Effector memory CD4-positive, alpha-beta T cell (primary cell): ENCODE results near the gene CRKL.
A peak's percentile ranks its signal among the peaks of the same experiment; 100 is the strongest.

ENCODE experiments used
- DNase-seq, 3 donors: peaks; one replicate each; pipeline ENCODE4 v3.0.0-alpha.2; 2020
- H3K27ac ChIP-seq: 2 replicates; pipeline ENCODE4 v1.7.0; 2013; ENCODE audit warnings: mild to moderate bottlenecking, low read length, moderate library complexity; ENCODE audit not compliant: insufficient read depth, poor library complexity, severe bottlenecking
- H3K27me3 ChIP-seq: replicated peaks from 2 replicates; pipeline ENCODE4 v1.7.0; 2013; ENCODE audit warnings: mild to moderate bottlenecking, low read length; ENCODE audit not compliant: insufficient read depth, control insufficient read depth, poor library complexity, severe bottlenecking
- H3K36me3 ChIP-seq: 2 replicates; pipeline ENCODE4 v1.7.0; 2013; ENCODE audit warnings: mild to moderate bottlenecking, low read length, moderate library complexity; ENCODE audit not compliant: control insufficient read depth, insufficient read depth
- H3K4me1 ChIP-seq: 2 replicates; pipeline ENCODE4 v1.7.0; 2013; ENCODE audit warnings: low read length, mild to moderate bottlenecking; ENCODE audit not compliant: control insufficient read depth, insufficient read depth, poor library complexity, severe bottlenecking
- H3K4me3 ChIP-seq: 2 replicates; pipeline ENCODE4 v1.7.0; 2013; ENCODE audit warnings: low read length, low read depth, mild to moderate bottlenecking; ENCODE audit not compliant: insufficient read depth, poor library complexity, severe bottlenecking
- H3K9me3 ChIP-seq: 2 replicates; pipeline ENCODE4 v1.7.0; 2013; ENCODE audit warnings: mild to moderate bottlenecking, low read length, moderate library complexity; ENCODE audit not compliant: control insufficient read depth

The CRKL gene

DNA sequence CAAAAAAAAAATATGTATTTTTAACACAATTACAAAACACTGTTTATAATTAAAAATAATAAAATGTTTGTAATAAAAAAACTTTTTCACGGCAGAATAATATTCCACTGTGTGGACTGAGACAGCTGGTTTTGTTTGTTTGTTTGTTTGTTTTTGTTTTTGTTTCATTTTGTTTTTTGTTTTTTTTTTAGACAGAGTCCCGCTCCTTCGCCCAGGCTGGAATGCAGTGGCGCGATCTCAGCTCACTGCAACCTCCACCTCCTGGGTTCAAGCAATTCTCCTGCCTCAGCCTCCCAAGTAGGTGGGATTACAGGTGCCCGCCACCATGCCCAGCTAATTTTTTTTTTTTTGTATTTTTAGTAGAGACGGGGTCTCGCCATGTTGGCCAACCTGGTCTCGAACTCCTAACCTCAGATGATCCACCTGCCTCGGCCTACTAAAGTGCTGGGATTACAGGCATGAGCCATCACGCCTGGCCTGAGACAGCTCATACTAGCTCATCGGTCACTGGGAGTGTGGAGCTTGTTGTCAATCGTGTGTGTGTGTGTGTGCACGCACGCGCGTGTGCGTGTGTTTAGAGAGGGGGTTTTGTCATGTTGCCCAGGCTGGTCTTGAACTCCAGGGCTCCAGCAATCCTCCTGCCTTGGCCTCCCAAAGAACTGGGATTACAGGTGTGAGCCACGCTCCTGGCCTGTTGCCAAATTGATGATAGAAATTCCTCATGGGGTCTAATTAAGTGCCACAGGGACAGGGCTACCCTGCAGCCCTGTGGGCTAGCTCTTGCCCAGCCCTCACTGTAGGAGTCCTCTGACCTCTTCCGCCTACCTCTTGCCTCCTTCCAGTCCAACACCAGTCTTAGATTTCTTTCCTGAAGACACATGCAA lies 42.6 kb downstream of the CRKL start:
- Histone ChIP-seq H3K9me3 (no peaks in the 10 kb centered on the region), H3K27ac (no peak overlapping the region)

DNA sequence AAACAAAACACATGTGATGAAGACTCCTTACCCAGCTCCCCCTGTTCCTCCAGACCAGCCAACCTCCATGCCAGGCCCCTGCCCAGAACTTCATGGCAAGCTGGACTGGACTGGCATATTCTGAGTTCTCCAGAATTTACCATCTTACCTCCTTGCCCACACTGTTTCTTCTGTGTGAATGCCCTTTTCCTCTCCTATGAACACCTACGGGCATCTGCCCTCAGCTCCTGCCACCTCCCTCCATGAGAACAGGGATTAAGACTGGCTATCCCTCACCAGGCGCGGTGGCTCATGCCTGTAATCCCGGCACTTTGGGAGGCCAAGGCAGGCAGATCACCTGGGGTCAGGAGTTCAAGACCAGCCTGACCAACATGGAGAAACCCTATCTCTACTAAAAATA lies 43.4 kb downstream of the CRKL start:
- DNase-seq: no peak

More for the DNA sequence above, 42.6 kb downstream of the CRKL start:
- H3K4me1 ChIP-seq: peaks cover 22% of the 10 kb centered on the region
- no peak overlapping the region for H3K4me3 ChIP-seq
- H3K36me3 ChIP-seq: no peaks in the 10 kb centered on the region
- H3K27me3 ChIP-seq: peaks cover 10% of the 10 kb centered on the region
- no peak for DNase-seq

DNA sequence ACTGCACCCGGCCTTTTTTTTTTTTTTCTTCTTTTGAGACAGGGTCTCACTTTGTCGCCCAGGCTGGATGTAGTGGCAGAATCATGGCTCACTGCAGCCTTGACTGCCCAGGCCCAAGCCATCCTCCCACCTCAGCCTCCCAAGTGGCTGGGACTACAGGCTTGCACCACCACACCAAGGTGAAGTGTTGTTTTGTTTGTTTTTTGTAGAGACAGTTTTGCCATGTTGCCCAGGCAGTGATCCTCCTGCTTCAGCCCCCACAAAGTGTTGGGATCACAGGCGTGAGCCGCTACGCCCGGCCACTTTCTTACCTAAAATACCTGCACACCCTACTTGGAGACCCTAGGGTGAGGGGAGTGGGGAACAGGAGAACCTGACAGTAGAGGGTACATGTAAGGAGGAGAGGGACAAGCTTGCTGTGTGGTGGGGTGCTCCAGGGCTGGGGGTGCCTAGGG lies 45.3 kb downstream of the CRKL start:
- Histone ChIP-seq H3K4me1 (peaks cover 18% of the 10 kb centered on the region), H3K27me3 (peaks cover 1% of the 10 kb centered on the region)
- DNase-seq: no peak

More for the DNA sequence above, 43.4 kb downstream of the CRKL start:
- H3K27me3 ChIP-seq: peaks cover 10% of the 10 kb centered on the region
- H3K4me3 ChIP-seq: no peak overlapping the region
- H3K36me3 ChIP-seq: no peaks in the 10 kb centered on the region
- H3K9me3 ChIP-seq: no peaks in the 10 kb centered on the region
- no peak overlapping the region for H3K27ac ChIP-seq
- peaks cover 27% of the 10 kb centered on the region for H3K4me1 ChIP-seq

DNA sequence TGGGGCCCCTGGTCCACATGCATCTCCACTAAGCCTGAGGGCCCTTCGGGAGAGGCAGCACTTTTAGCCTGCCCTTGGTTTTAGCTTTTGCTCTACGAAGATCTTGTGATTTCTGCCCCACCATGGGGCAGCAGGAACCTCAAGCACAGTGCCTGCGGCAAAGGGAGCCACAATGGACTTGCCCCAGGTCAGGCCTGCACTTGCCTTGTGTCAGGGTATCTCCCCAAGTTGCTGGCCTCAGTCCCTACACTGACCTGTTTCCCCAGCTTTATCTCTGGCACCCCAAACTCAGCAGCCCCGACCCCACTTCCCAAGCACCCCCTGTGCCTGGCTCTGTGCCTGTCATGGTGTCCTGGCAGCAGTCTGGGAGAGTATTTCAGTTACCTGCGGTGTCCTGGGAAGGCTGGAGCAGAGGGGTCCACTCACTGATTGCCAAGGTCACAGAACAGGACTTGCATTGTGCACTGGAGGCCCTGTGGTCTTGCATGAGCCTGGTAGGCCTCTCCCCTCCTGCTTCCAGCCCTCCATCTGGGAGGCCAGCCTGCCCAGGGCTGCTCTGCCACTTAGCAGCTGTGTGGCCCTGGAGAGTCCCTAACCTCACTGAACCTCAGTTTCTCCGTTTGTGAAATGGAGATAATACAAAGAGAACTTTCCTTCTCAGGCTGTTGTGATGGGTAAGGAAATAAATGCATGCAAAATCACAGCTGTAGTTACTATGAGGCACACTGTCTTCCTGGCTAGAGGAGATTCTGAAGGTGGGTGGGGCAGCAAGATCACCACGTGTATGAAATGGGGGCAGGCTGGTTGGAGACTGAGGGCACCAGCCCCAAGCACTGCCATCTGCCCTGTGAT lies 46.2 kb downstream of the CRKL start:
- Histone ChIP-seq H3K9me3 (no peaks in the 10 kb centered on the region), H3K4me1 (peaks cover 13% of the 10 kb centered on the region), H3K27ac (no peak overlapping the region), H3K36me3 (no peaks in the 10 kb centered on the region), H3K4me3 (no peak overlapping the region), H3K27me3 (no peaks in the 10 kb centered on the region)
- DNase-seq: no peak

More for the DNA sequence above, 45.3 kb downstream of the CRKL start:
- H3K9me3 ChIP-seq: no peaks in the 10 kb centered on the region
- H3K4me3 ChIP-seq: no peak overlapping the region
- no peak overlapping the region for H3K27ac ChIP-seq
- no peaks in the 10 kb centered on the region for H3K36me3 ChIP-seq

DNA sequence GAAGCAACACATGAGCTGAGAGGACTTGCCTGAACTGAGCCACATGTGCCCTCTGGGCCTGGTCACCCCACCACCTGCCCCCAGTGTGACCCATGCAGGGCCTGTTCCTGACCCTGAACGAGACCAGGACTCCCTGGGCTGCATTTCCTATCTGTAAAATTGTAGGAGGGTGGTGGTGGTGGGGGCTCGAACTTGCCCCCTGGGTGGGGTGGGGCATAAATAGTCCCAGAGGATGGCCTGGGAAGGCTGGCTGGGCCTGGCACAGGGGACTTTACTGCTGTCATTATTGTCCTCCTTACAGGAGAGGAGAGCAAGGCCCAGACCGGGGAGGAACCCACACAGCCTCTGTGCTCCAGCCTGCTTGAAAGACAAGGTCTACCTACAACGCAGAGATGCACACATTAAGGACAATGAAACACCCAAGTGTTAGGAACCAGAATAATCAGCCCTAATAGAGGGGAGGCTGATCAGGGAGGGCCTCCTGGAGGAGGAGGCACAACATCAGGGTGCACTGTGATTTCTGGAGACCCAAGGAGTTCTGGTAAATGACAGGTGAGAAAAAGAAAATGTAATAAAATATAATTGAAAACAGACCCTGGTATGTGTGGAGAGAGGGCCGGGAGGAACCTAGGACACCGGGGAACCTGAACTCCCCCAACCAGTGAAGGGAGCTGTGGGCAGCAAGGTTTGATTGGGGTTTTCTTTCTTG lies 47.0 kb downstream of the CRKL start:
- Histone ChIP-seq H3K4me1 (peaks cover 13% of the 10 kb centered on the region), H3K27ac (no peak overlapping the region), H3K4me3 (no peak overlapping the region), H3K36me3 (no peaks in the 10 kb centered on the region), H3K27me3 (no peaks in the 10 kb centered on the region), H3K9me3 (no peaks in the 10 kb centered on the region)
- DNase-seq: no peak

DNA sequence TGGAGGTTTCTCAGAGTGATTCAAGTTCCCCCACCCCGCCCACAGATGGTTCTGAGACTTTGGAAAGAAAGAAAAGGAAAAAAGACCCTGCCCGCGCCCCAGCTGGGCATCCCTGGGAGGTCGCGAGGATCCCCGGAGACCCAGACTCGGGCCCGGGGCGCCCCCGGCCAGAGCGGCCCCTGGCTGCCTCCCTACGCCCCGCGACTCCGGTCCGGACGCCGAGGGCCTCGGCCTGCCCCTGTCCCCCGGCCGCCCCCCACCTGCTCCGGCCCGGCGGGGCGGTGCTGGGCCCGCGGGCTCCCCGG lies 47.5 kb downstream of the CRKL start:
- Histone ChIP-seq H3K4me3 (no peak overlapping the region), H3K4me1 (peaks cover 13% of the 10 kb centered on the region), H3K36me3 (no peaks in the 10 kb centered on the region), H3K27ac (no peak overlapping the region), H3K9me3 (no peaks in the 10 kb centered on the region), H3K27me3 (no peaks in the 10 kb centered on the region)
- DNase-seq: no peak

DNA sequence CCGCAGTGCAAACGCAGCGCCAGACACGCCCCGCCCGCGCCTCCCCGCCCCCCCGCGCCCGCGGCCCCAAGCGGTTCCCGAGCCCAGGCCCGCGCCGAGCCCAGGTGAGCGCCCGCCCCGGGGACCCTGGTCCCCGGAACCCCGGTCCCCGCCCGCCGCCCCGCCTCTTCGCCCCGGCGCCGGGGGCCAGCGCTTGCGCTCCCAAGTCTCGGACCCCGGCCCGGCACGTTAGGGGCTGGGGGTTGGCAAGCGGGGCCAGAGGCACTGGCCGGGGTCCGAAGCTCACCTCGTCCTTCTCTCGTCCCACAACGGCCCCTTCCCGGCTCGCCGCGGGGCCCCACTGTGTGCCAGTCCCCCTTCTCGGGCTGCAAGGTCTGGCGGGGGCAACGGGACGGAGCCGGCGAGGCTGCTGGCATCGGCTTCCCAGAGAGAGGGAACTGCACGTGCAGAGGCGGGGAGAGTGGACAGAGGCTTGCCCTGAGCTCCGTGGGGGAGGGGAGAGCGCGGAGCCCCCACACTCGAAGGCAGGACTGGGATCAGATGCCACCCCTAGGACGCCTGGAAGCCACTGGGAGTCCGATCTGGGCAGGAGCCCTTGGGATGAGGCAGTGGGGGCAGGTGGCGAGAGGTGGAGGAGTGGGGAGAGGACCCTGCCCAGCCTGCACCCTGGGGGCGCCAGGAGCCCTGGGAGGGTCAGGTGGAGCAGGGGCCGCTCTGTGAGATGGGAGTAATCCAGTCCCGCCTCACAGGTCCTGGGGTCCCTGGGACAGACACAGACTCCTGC lies 48.1 kb downstream of the CRKL start:
- Histone ChIP-seq H3K4me1 (peaks cover 13% of the 10 kb centered on the region), H3K36me3 (no peaks in the 10 kb centered on the region), H3K27me3 (no peaks in the 10 kb centered on the region), H3K27ac (no peak overlapping the region), H3K9me3 (no peaks in the 10 kb centered on the region), H3K4me3 (peak overlapping the region; percentile 35)
- DNase-seq: no peak

DNA sequence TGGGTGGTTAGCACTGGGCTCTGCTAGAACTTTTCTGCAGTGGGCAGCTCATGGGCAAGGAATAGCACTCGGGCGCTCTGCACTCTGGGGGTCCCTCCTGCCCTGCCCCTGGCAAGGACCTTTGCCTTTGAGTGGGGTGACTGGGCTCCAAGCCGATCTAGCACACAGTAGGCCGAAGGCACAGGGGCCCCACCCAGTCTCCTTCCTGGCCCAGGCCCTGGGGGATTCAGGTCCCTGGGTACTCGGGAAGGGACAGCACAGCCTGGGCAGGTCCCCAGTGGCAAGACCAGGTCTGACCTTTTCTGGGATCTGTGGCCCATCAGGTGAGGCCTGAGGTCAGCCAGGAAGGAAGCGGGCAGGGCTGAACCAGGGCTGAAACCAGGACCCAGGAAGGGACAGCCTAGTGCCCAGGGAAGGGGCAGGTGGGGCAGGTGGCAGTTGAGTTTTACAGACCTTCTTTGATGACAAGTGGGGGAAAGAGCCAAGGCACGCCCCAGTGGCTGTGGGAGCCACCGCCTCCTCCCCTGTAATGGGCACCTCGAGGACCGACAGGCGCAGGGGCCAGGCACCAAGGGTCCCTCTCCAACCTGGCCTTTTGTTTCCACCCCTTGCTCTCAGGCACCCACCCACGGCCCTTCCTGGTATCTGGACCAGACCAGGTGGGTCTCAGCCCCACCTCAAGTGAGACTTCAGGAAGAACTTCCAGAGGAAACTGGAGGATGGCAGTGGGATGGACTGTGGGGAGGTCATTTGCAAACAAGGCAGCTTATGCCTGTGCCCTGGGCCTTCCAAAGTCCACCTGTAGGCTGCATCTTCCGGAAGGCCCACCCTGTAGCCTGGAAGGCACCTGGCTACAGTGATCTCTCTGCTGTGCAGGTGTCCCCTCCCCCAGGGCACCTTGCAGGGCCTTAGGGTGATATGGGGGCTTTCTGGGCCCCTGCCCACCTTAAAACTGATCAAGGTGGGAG lies 49.0 kb downstream of the CRKL start:
- no peak for DNase-seq
- Histone ChIP-seq H3K4me3 (no peak overlapping the region), H3K27ac (no peak overlapping the region), H3K36me3 (no peaks in the 10 kb centered on the region), H3K4me1 (peaks cover 13% of the 10 kb centered on the region), H3K9me3 (no peaks in the 10 kb centered on the region), H3K27me3 (no peaks in the 10 kb centered on the region)
